ENCODE data around the gene RAB4B.

RAB4B gene

DNA sequence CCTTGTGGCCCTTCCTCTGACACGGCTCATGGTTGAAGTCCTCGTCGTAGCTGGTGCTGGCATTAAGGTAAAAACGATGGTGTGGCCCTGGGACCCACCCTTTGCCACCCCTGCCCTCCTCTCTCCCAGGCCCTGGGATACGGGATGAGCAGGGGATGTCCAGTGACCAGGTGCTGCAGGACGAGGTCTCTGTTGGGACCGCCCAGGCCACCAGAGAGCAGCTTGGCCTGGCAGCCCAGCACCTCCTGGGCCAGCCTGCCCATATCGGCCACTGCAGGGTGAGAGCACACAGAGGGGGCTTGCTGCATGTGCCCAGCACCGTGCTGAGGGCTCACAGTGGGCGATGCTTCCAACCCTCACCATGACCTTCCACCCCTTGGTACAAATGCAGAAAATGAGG, 34.1 kb upstream of the RAB4B start:
- TF ChIP-seq, protein P1, sequence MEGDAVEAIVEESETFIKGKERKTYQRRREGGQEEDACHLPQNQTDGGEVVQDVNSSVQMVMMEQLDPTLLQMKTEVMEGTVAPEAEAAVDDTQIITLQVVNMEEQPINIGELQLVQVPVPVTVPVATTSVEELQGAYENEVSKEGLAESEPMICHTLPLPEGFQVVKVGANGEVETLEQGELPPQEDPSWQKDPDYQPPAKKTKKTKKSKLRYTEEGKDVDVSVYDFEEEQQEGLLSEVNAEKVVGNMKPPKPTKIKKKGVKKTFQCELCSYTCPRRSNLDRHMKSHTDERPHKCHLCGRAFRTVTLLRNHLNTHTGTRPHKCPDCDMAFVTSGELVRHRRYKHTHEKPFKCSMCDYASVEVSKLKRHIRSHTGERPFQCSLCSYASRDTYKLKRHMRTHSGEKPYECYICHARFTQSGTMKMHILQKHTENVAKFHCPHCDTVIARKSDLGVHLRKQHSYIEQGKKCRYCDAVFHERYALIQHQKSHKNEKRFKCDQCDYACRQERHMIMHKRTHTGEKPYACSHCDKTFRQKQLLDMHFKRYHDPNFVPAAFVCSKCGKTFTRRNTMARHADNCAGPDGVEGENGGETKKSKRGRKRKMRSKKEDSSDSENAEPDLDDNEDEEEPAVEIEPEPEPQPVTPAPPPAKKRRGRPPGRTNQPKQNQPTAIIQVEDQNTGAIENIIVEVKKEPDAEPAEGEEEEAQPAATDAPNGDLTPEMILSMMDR (IDR thresholded peaks at IDR 0.05; ENCODE audit: insufficient read depth, low read depth, low read length, missing control alignments): no peak

GRCh38 chr19:40744554-40745401, 33.3 kb upstream of the RAB4B start:
- peak; percentile 34 for DNase-seq (ENCODE audit: low read depth)
- TF ChIP-seq, protein P1 (IDR thresholded peaks at IDR 0.05; ENCODE audit: insufficient read depth, low read depth, low read length, missing control alignments): peak; percentile 17
- no peak overlapping the region for H3K4me3 ChIP-seq (ENCODE audit: low read depth, low read length)

More for the DNA sequence above, 34.1 kb upstream of the RAB4B start:
- no peak for DNase-seq (ENCODE audit: low read depth)
- no peak overlapping the region for H3K4me3 ChIP-seq (ENCODE audit: low read depth, low read length)

DNA sequence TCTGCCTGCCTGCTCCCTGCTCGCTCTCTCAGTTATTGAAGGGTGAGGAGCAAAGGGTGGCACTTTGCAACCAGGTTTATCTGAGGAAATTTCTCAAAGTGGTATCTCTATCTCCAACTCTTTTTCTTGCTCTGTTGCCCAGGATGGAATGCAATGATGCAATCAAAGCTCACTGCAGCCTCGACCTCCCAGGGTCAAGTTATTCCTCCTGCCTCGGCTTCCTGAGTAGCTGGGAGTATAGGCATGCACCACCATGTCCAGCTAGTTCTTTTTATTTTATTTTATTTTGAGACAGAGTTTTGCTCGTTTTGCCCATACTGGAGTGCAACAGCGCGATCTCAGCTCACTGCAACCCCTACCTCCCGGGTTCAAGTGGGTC, 32.7 kb upstream of the RAB4B start:
- TF ChIP-seq, protein P1 (IDR thresholded peaks at IDR 0.05; ENCODE audit: insufficient read depth, low read depth, low read length, missing control alignments): no peak
- DNase-seq (ENCODE audit: low read depth): no peak
- no peak overlapping the region for H3K4me3 ChIP-seq (ENCODE audit: low read depth, low read length)

DNA sequence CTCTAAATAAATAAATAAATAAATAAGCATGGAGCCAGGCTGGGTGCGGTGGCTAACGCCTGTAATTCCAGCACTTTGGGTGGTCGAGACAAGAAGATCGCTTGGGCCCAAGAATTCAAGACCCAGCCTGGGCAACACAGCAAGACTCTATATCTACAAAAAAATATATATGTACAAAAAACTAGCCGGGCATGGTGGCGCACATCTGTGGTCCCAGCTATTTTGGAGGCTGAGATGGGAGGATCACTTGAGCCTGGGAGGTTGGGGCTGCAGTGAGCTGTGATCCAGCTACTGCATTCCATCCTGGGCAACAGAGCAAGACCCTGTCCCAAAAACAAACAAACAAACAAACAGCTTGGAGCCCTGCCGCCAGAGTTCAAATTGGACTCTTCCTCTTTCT, 30.5 kb upstream of the RAB4B start:
- H3K4me3 ChIP-seq (ENCODE audit: low read depth, low read length): no peak overlapping the region
- no peak for DNase-seq (ENCODE audit: low read depth)
- TF ChIP-seq, protein P1 (IDR thresholded peaks at IDR 0.05; ENCODE audit: insufficient read depth, low read depth, low read length, missing control alignments): no peak

GRCh38 chr19:40750058-40750873, 27.8 kb upstream of the RAB4B start, which contains the start of gene ACTMAP:
Gene ACTMAP, minus strand, starts transcription at chr19:40750477. Its CDS starts 674 bp downstream, at chr19:40749803.
- TF ChIP-seq, protein P1 (IDR thresholded peaks at IDR 0.05; ENCODE audit: insufficient read depth, low read depth, low read length, missing control alignments): no peak
- peak within 1 kb of the TSS; percentile 81 for H3K4me3 ChIP-seq (ENCODE audit: low read depth, low read length)
- peak; percentile 100 for DNase-seq (ENCODE audit: low read depth)

GRCh38 chr19:40750874-40751537, 27.0 kb upstream of the RAB4B start, which contains the start of gene SNRPA:
Gene SNRPA, plus strand, starts transcription at chr19:40751203. Its CDS starts 206 bp downstream, at chr19:40751409.
- DNase-seq (ENCODE audit: low read depth): peak; percentile 99
- TF ChIP-seq, protein P1 (IDR thresholded peaks at IDR 0.05; ENCODE audit: insufficient read depth, low read depth, low read length, missing control alignments): no peak
- peak within 1 kb of the TSS; percentile 81 for H3K4me3 ChIP-seq (ENCODE audit: low read depth, low read length)

Data from GM12865 (cell line).